ENCODE results near the gene RAD51B. TPM values are rescaled to one million over a fixed set of nuclear protein-coding genes. Genes with fewer than 3 reads are reported as not detected.

The RAD51B gene
- total RNA-seq, 2 experiments from 2014 or later: 27.4 to 31.6 TPM

GRCh38 chr14:68539241-68539737 lies 719.7 kb downstream of the RAD51B start:
- H3K27me3 Mint-ChIP-seq: no peaks in the 10 kb centered on the region

GRCh38 chr14:68539789-68540188 lies 720.2 kb downstream of the RAD51B start:
- H3K4me1 Mint-ChIP-seq: no peaks in the 10 kb centered on the region
- no peak overlapping the region for H3K4me3 Mint-ChIP-seq
- no peaks in the 10 kb centered on the region for H3K36me3 Mint-ChIP-seq
- DNase-seq: no peak
- H3K9me3 Mint-ChIP-seq: no peaks in the 10 kb centered on the region
- no peaks in the 10 kb centered on the region for H3K27me3 Mint-ChIP-seq
- no peak overlapping the region for H3K27ac Mint-ChIP-seq

More at GRCh38 chr14:68539241-68539737, 719.7 kb downstream of the RAD51B start:
- DNase-seq: no peak
- Mint-ChIP-seq H3K9me3 (no peaks in the 10 kb centered on the region), H3K4me3 (no peak overlapping the region), H3K36me3 (no peaks in the 10 kb centered on the region), H3K4me1 (no peaks in the 10 kb centered on the region), H3K27ac (no peak overlapping the region)

- H3K27ac Mint-ChIP-seq: no peak overlapping the region
- H3K4me1 Mint-ChIP-seq: no peaks in the 10 kb centered on the region
- no peak overlapping the region for H3K4me3 Mint-ChIP-seq
- H3K9me3 Mint-ChIP-seq: no peaks in the 10 kb centered on the region
- H3K27me3 Mint-ChIP-seq: no peaks in the 10 kb centered on the region
- H3K36me3 Mint-ChIP-seq: no peaks in the 10 kb centered on the region
- no peak for DNase-seq
These were observed 721.8 kb downstream of the RAD51B start for GRCh38 chr14:68541178-68541896.

- DNase-seq: no peak
- Mint-ChIP-seq H3K36me3 (no peaks in the 10 kb centered on the region), H3K9me3 (no peaks in the 10 kb centered on the region), H3K4me1 (no peaks in the 10 kb centered on the region), H3K27ac (no peak overlapping the region), H3K4me3 (no peak overlapping the region), H3K27me3 (no peaks in the 10 kb centered on the region)
These were observed 722.8 kb downstream of the RAD51B start for GRCh38 chr14:68542346-68542745.

GRCh38 chr14:68543516-68543915 lies 723.9 kb downstream of the RAD51B start:
- H3K9me3 Mint-ChIP-seq: no peaks in the 10 kb centered on the region
- H3K27me3 Mint-ChIP-seq: no peaks in the 10 kb centered on the region
- H3K4me1 Mint-ChIP-seq: no peaks in the 10 kb centered on the region
- H3K4me3 Mint-ChIP-seq: no peak overlapping the region
- no peak for DNase-seq
- H3K27ac Mint-ChIP-seq: no peak overlapping the region
- H3K36me3 Mint-ChIP-seq: no peaks in the 10 kb centered on the region

GRCh38 chr14:68544081-68544892 lies 724.7 kb downstream of the RAD51B start:
- H3K4me1 Mint-ChIP-seq: no peaks in the 10 kb centered on the region
- no peak overlapping the region for H3K27ac Mint-ChIP-seq
- H3K4me3 Mint-ChIP-seq: no peak overlapping the region
- no peak for DNase-seq
- no peaks in the 10 kb centered on the region for H3K9me3 Mint-ChIP-seq
- H3K36me3 Mint-ChIP-seq: no peaks in the 10 kb centered on the region
- H3K27me3 Mint-ChIP-seq: no peaks in the 10 kb centered on the region

- H3K4me3 Mint-ChIP-seq: no peak overlapping the region
- no peaks in the 10 kb centered on the region for H3K27me3 Mint-ChIP-seq
- H3K27ac Mint-ChIP-seq: no peak overlapping the region
- H3K36me3 Mint-ChIP-seq: no peaks in the 10 kb centered on the region
- no peak for DNase-seq
- H3K9me3 Mint-ChIP-seq: no peaks in the 10 kb centered on the region
- H3K4me1 Mint-ChIP-seq: no peaks in the 10 kb centered on the region
These were observed 727.3 kb downstream of the RAD51B start for GRCh38 chr14:68546839-68547238.

- no peaks in the 10 kb centered on the region for H3K36me3 Mint-ChIP-seq
- no peak overlapping the region for H3K27ac Mint-ChIP-seq
- H3K4me3 Mint-ChIP-seq: no peak overlapping the region
- no peaks in the 10 kb centered on the region for H3K4me1 Mint-ChIP-seq
- H3K27me3 Mint-ChIP-seq: no peaks in the 10 kb centered on the region
- no peak for DNase-seq
- no peaks in the 10 kb centered on the region for H3K9me3 Mint-ChIP-seq
These were observed 728.0 kb downstream of the RAD51B start for GRCh38 chr14:68547305-68548193.

GRCh38 chr14:68548194-68549076 lies 728.9 kb downstream of the RAD51B start:
- no peak for DNase-seq
- Mint-ChIP-seq H3K36me3 (no peaks in the 10 kb centered on the region), H3K4me1 (no peaks in the 10 kb centered on the region), H3K9me3 (no peaks in the 10 kb centered on the region), H3K27ac (no peak overlapping the region), H3K27me3 (no peaks in the 10 kb centered on the region), H3K4me3 (no peak overlapping the region)

GRCh38 chr14:68550338-68550715 lies 730.7 kb downstream of the RAD51B start:
- no peak for DNase-seq
- Mint-ChIP-seq H3K36me3 (no peaks in the 10 kb centered on the region), H3K27me3 (no peaks in the 10 kb centered on the region), H3K9me3 (no peaks in the 10 kb centered on the region), H3K4me1 (peaks cover 6% of the 10 kb centered on the region), H3K4me3 (no peak overlapping the region), H3K27ac (peak overlapping the region; percentile 40)

GRCh38 chr14:68551045-68551683 lies 731.6 kb downstream of the RAD51B start:
- Mint-ChIP-seq H3K4me3 (no peak overlapping the region), H3K27me3 (no peaks in the 10 kb centered on the region), H3K9me3 (no peaks in the 10 kb centered on the region), H3K36me3 (no peaks in the 10 kb centered on the region), H3K27ac (no peak overlapping the region), H3K4me1 (peaks cover 6% of the 10 kb centered on the region)
- no peak for DNase-seq

- H3K4me3 Mint-ChIP-seq: no peak overlapping the region
- peaks cover 6% of the 10 kb centered on the region for H3K4me1 Mint-ChIP-seq
These were observed 732.5 kb downstream of the RAD51B start for GRCh38 chr14:68552075-68552474.

GRCh38 chr14:68552602-68553001 lies 733.0 kb downstream of the RAD51B start:
- Mint-ChIP-seq H3K27me3 (no peaks in the 10 kb centered on the region), H3K36me3 (no peaks in the 10 kb centered on the region)

More at GRCh38 chr14:68552075-68552474, 732.5 kb downstream of the RAD51B start:
- H3K36me3 Mint-ChIP-seq: no peaks in the 10 kb centered on the region
- no peak for DNase-seq
- no peak overlapping the region for H3K27ac Mint-ChIP-seq
- H3K9me3 Mint-ChIP-seq: no peaks in the 10 kb centered on the region
- no peaks in the 10 kb centered on the region for H3K27me3 Mint-ChIP-seq

GRCh38 chr14:68553311-68553710 lies 733.7 kb downstream of the RAD51B start:
- H3K27ac Mint-ChIP-seq: no peak overlapping the region
- H3K4me1 Mint-ChIP-seq: peaks cover 6% of the 10 kb centered on the region
- no peak overlapping the region for H3K4me3 Mint-ChIP-seq
- DNase-seq: no peak
- no peaks in the 10 kb centered on the region for H3K9me3 Mint-ChIP-seq
- H3K36me3 Mint-ChIP-seq: no peaks in the 10 kb centered on the region
- H3K27me3 Mint-ChIP-seq: no peaks in the 10 kb centered on the region

More at GRCh38 chr14:68552602-68553001, 733.0 kb downstream of the RAD51B start:
- no peak overlapping the region for H3K4me3 Mint-ChIP-seq
- peaks cover 6% of the 10 kb centered on the region for H3K4me1 Mint-ChIP-seq
- H3K9me3 Mint-ChIP-seq: no peaks in the 10 kb centered on the region
- H3K27ac Mint-ChIP-seq: no peak overlapping the region
- no peak for DNase-seq
